ENCODE measurements around the gene DEPDC1.

Gene DEPDC1

GRCh38 chr1:68459091-68459490 is 37.8 kb downstream of the DEPDC1 start:
- Histone ChIP-seq H4K20me1 (no peaks in the 10 kb centered on the region), H3K4me3 (no peak overlapping the region), H3K4me1 (no peaks in the 10 kb centered on the region), H3K27ac (no peak overlapping the region), H3K27me3 (no peaks in the 10 kb centered on the region), H3K9ac (no peak overlapping the region), H3K4me2 (no peak overlapping the region), H3K36me3 (no peaks in the 10 kb centered on the region), H3K9me3 (replicated peaks in 1 of 11) (peaks cover 0 to 8% (median 6%) of the 10 kb centered on the region in 11 experiments; a peak in 4 of 22 replicates)
- no peak for TF ChIP-seq Cebpa-rat (IDR thresholded peaks at IDR 0.05)

- no peak overlapping the region for H3K4me2 ChIP-seq
- no peaks in the 10 kb centered on the region for H4K20me1 ChIP-seq
- no peak overlapping the region for H3K27ac ChIP-seq
- no peak for TF ChIP-seq Cebpa-rat (IDR thresholded peaks at IDR 0.05)
- H3K36me3 ChIP-seq, result no peaks in the 10 kb centered on the region
- no peaks in the 10 kb centered on the region for H3K4me1 ChIP-seq
- H3K9ac ChIP-seq, result no peak overlapping the region
- H3K9me3 ChIP-seq (replicated peaks in 1 of 11), result no peaks in the 10 kb centered on the region
- H3K4me3 ChIP-seq, result no peak overlapping the region
- H3K27me3 ChIP-seq, result no peaks in the 10 kb centered on the region
Measured at GRCh38 chr1:68456202-68456601, 40.7 kb downstream of the DEPDC1 start.

GRCh38 chr1:68454534-68454933 is 42.3 kb downstream of the DEPDC1 start:
- Histone ChIP-seq H3K27me3 (no peaks in the 10 kb centered on the region), H3K4me2 (no peak overlapping the region), H3K36me3 (no peaks in the 10 kb centered on the region), H3K9me3 (replicated peaks in 1 of 11) (no peaks in the 10 kb centered on the region), H3K4me3 (no peak overlapping the region), H3K4me1 (no peaks in the 10 kb centered on the region), H3K27ac (no peak overlapping the region), H3K9ac (no peak overlapping the region), H4K20me1 (no peaks in the 10 kb centered on the region)
- TF ChIP-seq Cebpa-rat (IDR thresholded peaks at IDR 0.05), result no peak

GRCh38 chr1:68453060-68453670 is 43.7 kb downstream of the DEPDC1 start:
- Histone ChIP-seq H3K9ac (no peak overlapping the region), H3K27me3 (no peaks in the 10 kb centered on the region), H3K9me3 (replicated peaks in 1 of 11) (no peaks in the 10 kb centered on the region), H3K36me3 (no peaks in the 10 kb centered on the region), H3K27ac (no peak overlapping the region), H3K4me2 (no peak overlapping the region), H4K20me1 (no peaks in the 10 kb centered on the region), H3K4me3 (no peak overlapping the region), H3K4me1 (no peaks in the 10 kb centered on the region)
- no peak for TF ChIP-seq Cebpa-rat (IDR thresholded peaks at IDR 0.05)

GRCh38 chr1:68449901-68450300 is 47.0 kb downstream of the DEPDC1 start, which contains the start of gene RPE65:
Gene RPE65 (minus strand): TSS chr1:68449954. CDS start chr1:68449905, 49 bp downstream.
- TF ChIP-seq Cebpa-rat (IDR thresholded peaks at IDR 0.05), result no peak
- Histone ChIP-seq H3K36me3 (no peaks in the 10 kb centered on the region), H3K27ac (no peak within 1 kb of the TSS)

GRCh38 chr1:68448365-68448764 is 48.5 kb downstream of the DEPDC1 start:
- Histone ChIP-seq H3K4me1 (no peaks in the 10 kb centered on the region), H3K27ac (no peak overlapping the region), H4K20me1 (no peaks in the 10 kb centered on the region), H3K4me2 (no peak overlapping the region), H3K4me3 (no peak overlapping the region), H3K9me3 (replicated peaks in 1 of 11) (no peaks in the 10 kb centered on the region), H3K9ac (no peak overlapping the region), H3K36me3 (no peaks in the 10 kb centered on the region), H3K27me3 (no peaks in the 10 kb centered on the region)
- no peak for TF ChIP-seq Cebpa-rat (IDR thresholded peaks at IDR 0.05)

More at GRCh38 chr1:68449901-68450300, 47.0 kb downstream of the DEPDC1 start, which contains the start of gene RPE65:
- no peaks in the 10 kb centered on the region for H3K4me1 ChIP-seq
- H3K9me3 ChIP-seq (replicated peaks in 1 of 11), result no peaks in the 10 kb centered on the region
- H3K9ac ChIP-seq, result no peak within 1 kb of the TSS
- no peaks in the 10 kb centered on the region for H4K20me1 ChIP-seq
- no peak within 1 kb of the TSS for H3K4me2 ChIP-seq
- no peaks in the 10 kb centered on the region for H3K27me3 ChIP-seq
- no peak within 1 kb of the TSS for H3K4me3 ChIP-seq

GRCh38 chr1:68445709-68446108 is 51.2 kb downstream of the DEPDC1 start:
- H3K4me2 ChIP-seq, result no peak overlapping the region
- no peak overlapping the region for H3K27ac ChIP-seq
- no peaks in the 10 kb centered on the region for H3K36me3 ChIP-seq
- H3K9me3 ChIP-seq (replicated peaks in 1 of 11), result no peaks in the 10 kb centered on the region
- no peak overlapping the region for H3K9ac ChIP-seq
- no peaks in the 10 kb centered on the region for H3K27me3 ChIP-seq
- TF ChIP-seq Cebpa-rat (IDR thresholded peaks at IDR 0.05), result no peak
- H3K4me3 ChIP-seq, result no peak overlapping the region
- no peaks in the 10 kb centered on the region for H3K4me1 ChIP-seq
- no peaks in the 10 kb centered on the region for H4K20me1 ChIP-seq

- Histone ChIP-seq H3K9me3 (replicated peaks in 1 of 11) (no peaks in the 10 kb centered on the region), H4K20me1 (no peaks in the 10 kb centered on the region), H3K27me3 (no peaks in the 10 kb centered on the region), H3K4me1 (no peaks in the 10 kb centered on the region), H3K4me2 (no peak overlapping the region), H3K27ac (no peak overlapping the region), H3K9ac (no peak overlapping the region), H3K36me3 (no peaks in the 10 kb centered on the region), H3K4me3 (no peak overlapping the region)
- TF ChIP-seq Cebpa-rat (IDR thresholded peaks at IDR 0.05), result no peak
Measured at GRCh38 chr1:68442822-68443556, 53.9 kb downstream of the DEPDC1 start.

GRCh38 chr1:68442006-68442405 is 54.9 kb downstream of the DEPDC1 start:
- TF ChIP-seq Cebpa-rat (IDR thresholded peaks at IDR 0.05), result no peak
- H3K36me3 ChIP-seq, result no peaks in the 10 kb centered on the region
- H4K20me1 ChIP-seq, result no peaks in the 10 kb centered on the region
- H3K4me1 ChIP-seq, result no peaks in the 10 kb centered on the region
- H3K4me3 ChIP-seq, result no peak overlapping the region
- no peaks in the 10 kb centered on the region for H3K9me3 ChIP-seq (replicated peaks in 1 of 11)
- no peak overlapping the region for H3K27ac ChIP-seq
- H3K4me2 ChIP-seq, result no peak overlapping the region
- no peak overlapping the region for H3K9ac ChIP-seq
- no peaks in the 10 kb centered on the region for H3K27me3 ChIP-seq

- Histone ChIP-seq H3K9me3 (replicated peaks in 1 of 11) (no peaks in the 10 kb centered on the region), H3K4me1 (no peaks in the 10 kb centered on the region), H4K20me1 (no peaks in the 10 kb centered on the region), H3K9ac (no peak overlapping the region), H3K36me3 (no peaks in the 10 kb centered on the region), H3K4me3 (no peak overlapping the region), H3K27me3 (no peaks in the 10 kb centered on the region), H3K27ac (no peak overlapping the region), H3K4me2 (no peak overlapping the region)
- TF ChIP-seq Cebpa-rat (IDR thresholded peaks at IDR 0.05), result no peak
Measured at GRCh38 chr1:68438310-68438709, 58.6 kb downstream of the DEPDC1 start.
